ENCODE results near the gene HSFX3.
"Not testable (repeated sequence)": the region's sequence is repeated elsewhere in the genome, so short reads cannot be mapped to it uniquely, and the experiment has no call there.

HSFX3 gene

GRCh38 chrX:149549701-149550100 is at the start of gene HSFX3:
Gene HSFX3, minus strand, starts transcription at chrX:149549924. Its CDS starts 72 bp downstream, at chrX:149549852.
- DNase-seq = not testable (repeated sequence)

GRCh38 chrX:149598603-149599002 is 48.9 kb upstream of the HSFX3 start:
- DNase-seq = peak; percentile 6

- DNase-seq = not testable (repeated sequence)
Measured at GRCh38 chrX:149595943-149596342, 46.2 kb upstream of the HSFX3 start.

GRCh38 chrX:149595214-149595613 is 45.5 kb upstream of the HSFX3 start, which contains the start of gene HSFX2:
Gene HSFX2, minus strand, starts transcription at chrX:149595314. Its CDS starts 614 bp downstream, at chrX:149594700.
- not testable (repeated sequence) for DNase-seq

GRCh38 chrX:149590993-149591392 is 41.3 kb upstream of the HSFX3 start:
- DNase-seq = not testable (repeated sequence)

- DNase-seq = not testable (repeated sequence)
Measured at GRCh38 chrX:149587359-149587758, 37.6 kb upstream of the HSFX3 start, which contains the start of gene MAGEA9B. Gene MAGEA9B, minus strand, starts transcription at chrX:149587459. Its CDS starts 4,280 bp downstream, at chrX:149583179.

GRCh38 chrX:149585631-149586030 is 35.9 kb upstream of the HSFX3 start:
- not testable (repeated sequence) for DNase-seq

GRCh38 chrX:149573456-149573855 is 23.7 kb upstream of the HSFX3 start:
- DNase-seq = not testable (repeated sequence)

- no peak for DNase-seq
Measured at GRCh38 chrX:149572743-149573142, 23.0 kb upstream of the HSFX3 start.

GRCh38 chrX:149571770-149572169 is 22.0 kb upstream of the HSFX3 start:
- DNase-seq = no peak

- DNase-seq = no peak
Measured at GRCh38 chrX:149570668-149571067, 20.9 kb upstream of the HSFX3 start.

GRCh38 chrX:149569770-149570169 is 20.0 kb upstream of the HSFX3 start:
- DNase-seq = no peak

- DNase-seq = no peak
Measured at GRCh38 chrX:149568701-149569296, 19.1 kb upstream of the HSFX3 start.

- no peak for DNase-seq
Measured at GRCh38 chrX:149567621-149568417, 18.1 kb upstream of the HSFX3 start.

GRCh38 chrX:149563359-149563758 is 13.6 kb upstream of the HSFX3 start:
- no peak for DNase-seq

GRCh38 chrX:149555251-149555650 is 5.5 kb upstream of the HSFX3 start:
- not testable (repeated sequence) for DNase-seq

- not testable (repeated sequence) for DNase-seq
Measured at GRCh38 chrX:149551939-149552248, 2.2 kb upstream of the HSFX3 start.

- DNase-seq = not testable (repeated sequence)
Measured at GRCh38 chrX:149551245-149551938, 1.7 kb upstream of the HSFX3 start.

GRCh38 chrX:149550454-149550853 is 730 bp upstream of the HSFX3 start:
- not testable (repeated sequence) for DNase-seq

GRCh38 chrX:149547782-149548181 is 1.9 kb downstream of the HSFX3 start:
- DNase-seq = not testable (repeated sequence)

- not testable (repeated sequence) for DNase-seq
Measured at GRCh38 chrX:149546962-149547361, 2.8 kb downstream of the HSFX3 start.

- DNase-seq = not testable (repeated sequence)
Measured at GRCh38 chrX:149545545-149546543, 3.9 kb downstream of the HSFX3 start.

All from activated CD4-positive, alpha-beta T cell treated with anti-CD3 and anti-CD28 coated beads for 48 hours (primary cell).